ENCODE results near the gene GRM7.

GRM7 gene

GRCh38 chr3:7282988-7283387 lies 422.1 kb downstream of the GRM7 start:
- H3K4me2 ChIP-seq (ENCODE audit: low read length): no peak overlapping the region
- H3K4me1 ChIP-seq (ENCODE audit: low read length): no peaks in the 10 kb centered on the region
- TF ChIP-seq CTCF (IDR thresholded peaks at IDR 0.05; ENCODE audit: low read depth, low read length) (no peak), EZH2phosphoT487 (IDR thresholded peaks at IDR 0.05; ENCODE audit: low read depth) (no peak)
- no peaks in the 10 kb centered on the region for H3K9me3 ChIP-seq (ENCODE audit: insufficient read depth, low read length)
- no peak overlapping the region for H3K27ac ChIP-seq (ENCODE audit: low read length)
- no peaks in the 10 kb centered on the region for H3K27me3 ChIP-seq (ENCODE audit: low read depth, low read length)
- no peaks in the 10 kb centered on the region for H4K20me1 ChIP-seq (ENCODE audit: insufficient read depth, low read length)
- no peak overlapping the region for H3K9ac ChIP-seq (ENCODE audit: low read length)
- H2AFZ ChIP-seq (ENCODE audit: low read depth, low read length): no peak overlapping the region
- H3K79me2 ChIP-seq (ENCODE audit: low read length): no peaks in the 10 kb centered on the region
- H3K4me3 ChIP-seq (ENCODE audit: low read length): no peak overlapping the region
- H3K36me3 ChIP-seq (replicated peaks; ENCODE audit: low read depth, low read length): no peaks in the 10 kb centered on the region

DNA sequence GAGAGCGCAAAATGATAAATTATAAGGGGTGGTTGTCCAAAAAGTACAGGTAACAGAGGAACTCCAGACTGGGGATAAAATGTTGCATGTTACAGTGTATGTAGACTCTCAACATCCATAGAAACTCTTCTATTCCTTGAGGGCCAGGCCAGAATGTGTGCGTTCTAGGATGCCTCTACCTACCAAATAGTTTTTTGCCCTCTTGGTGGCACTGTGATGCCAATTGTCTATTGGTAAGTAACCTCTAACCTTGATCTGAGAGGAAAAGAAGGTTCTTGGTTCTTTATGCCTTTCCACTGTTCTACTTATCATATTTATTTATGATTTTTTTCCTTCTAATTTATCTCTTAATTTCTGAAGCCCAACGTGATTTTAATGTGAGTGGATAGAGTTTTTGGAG lies 424.6 kb downstream of the GRM7 start:
- no peaks in the 10 kb centered on the region for H3K4me1 ChIP-seq (ENCODE audit: low read length)
- no peak overlapping the region for H3K9ac ChIP-seq (ENCODE audit: low read length)
- no peaks in the 10 kb centered on the region for H4K20me1 ChIP-seq (ENCODE audit: insufficient read depth, low read length)
- H3K27ac ChIP-seq (ENCODE audit: low read length): no peak overlapping the region
- TF ChIP-seq CTCF (IDR thresholded peaks at IDR 0.05; ENCODE audit: low read depth, low read length) (peak; percentile 51), EZH2phosphoT487 (IDR thresholded peaks at IDR 0.05; ENCODE audit: low read depth) (no peak)
- no peak overlapping the region for H3K4me3 ChIP-seq (ENCODE audit: low read length)
- no peak overlapping the region for H2AFZ ChIP-seq (ENCODE audit: low read depth, low read length)
- H3K9me3 ChIP-seq (ENCODE audit: insufficient read depth, low read length): no peaks in the 10 kb centered on the region
- no peaks in the 10 kb centered on the region for H3K27me3 ChIP-seq (ENCODE audit: low read depth, low read length)
- H3K36me3 ChIP-seq (replicated peaks; ENCODE audit: low read depth, low read length): no peaks in the 10 kb centered on the region
- H3K79me2 ChIP-seq (ENCODE audit: low read length): no peaks in the 10 kb centered on the region
- H3K4me2 ChIP-seq (ENCODE audit: low read length): no peak overlapping the region

DNA sequence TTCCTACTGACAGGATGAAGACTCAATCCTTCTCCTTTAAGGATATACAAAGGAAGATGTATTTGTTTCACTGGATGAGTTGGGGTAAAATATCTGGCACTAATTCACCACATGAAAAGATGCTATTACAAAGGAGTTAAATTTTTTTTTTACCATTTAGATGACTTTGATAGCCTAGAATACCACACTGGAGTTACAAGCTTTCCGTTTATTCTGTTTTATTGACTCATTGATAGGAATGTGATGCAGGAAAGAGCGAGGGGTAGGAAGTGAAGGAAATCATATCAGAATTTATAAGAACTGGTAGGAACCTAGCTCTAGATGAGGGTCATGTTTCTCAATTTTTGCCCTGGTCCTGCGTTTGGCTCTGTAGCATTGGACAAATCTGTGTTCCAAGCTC lies 427.2 kb downstream of the GRM7 start:
- H3K79me2 ChIP-seq (ENCODE audit: low read length): no peaks in the 10 kb centered on the region
- H2AFZ ChIP-seq (ENCODE audit: low read depth, low read length): no peak overlapping the region
- no peak overlapping the region for H3K4me3 ChIP-seq (ENCODE audit: low read length)
- H3K4me1 ChIP-seq (ENCODE audit: low read length): no peaks in the 10 kb centered on the region
- no peaks in the 10 kb centered on the region for H4K20me1 ChIP-seq (ENCODE audit: insufficient read depth, low read length)
- H3K27me3 ChIP-seq (ENCODE audit: low read depth, low read length): no peaks in the 10 kb centered on the region
- TF ChIP-seq CTCF (IDR thresholded peaks at IDR 0.05; ENCODE audit: low read depth, low read length): no peak
- TF ChIP-seq EZH2phosphoT487 (IDR thresholded peaks at IDR 0.05; ENCODE audit: low read depth): no peak
- H3K9me3 ChIP-seq (ENCODE audit: insufficient read depth, low read length): no peaks in the 10 kb centered on the region
- no peaks in the 10 kb centered on the region for H3K36me3 ChIP-seq (replicated peaks; ENCODE audit: low read depth, low read length)
- H3K9ac ChIP-seq (ENCODE audit: low read length): no peak overlapping the region
- no peak overlapping the region for H3K27ac ChIP-seq (ENCODE audit: low read length)
- no peak overlapping the region for H3K4me2 ChIP-seq (ENCODE audit: low read length)

DNA sequence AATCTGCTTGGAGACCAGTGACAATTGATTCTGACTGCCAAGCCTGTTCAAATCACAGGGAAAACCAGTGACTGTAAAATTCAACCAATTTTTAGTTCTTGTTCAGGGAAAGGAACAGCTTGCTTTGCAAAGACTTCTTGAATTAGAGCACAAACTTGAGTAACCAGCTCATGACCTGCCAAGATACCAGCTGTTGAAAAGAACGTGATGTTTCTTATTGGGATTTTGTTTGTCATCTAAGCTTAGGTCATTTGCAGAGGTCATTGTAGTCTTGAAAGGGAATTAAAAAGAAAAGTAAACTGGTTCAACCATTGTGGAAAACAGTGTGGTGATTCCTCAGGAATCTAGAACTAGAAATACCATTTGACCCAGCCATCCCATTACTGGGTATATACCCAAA lies 428.2 kb downstream of the GRM7 start:
- no peaks in the 10 kb centered on the region for H3K27me3 ChIP-seq (ENCODE audit: low read depth, low read length)
- H3K9ac ChIP-seq (ENCODE audit: low read length): no peak overlapping the region
- H4K20me1 ChIP-seq (ENCODE audit: insufficient read depth, low read length): no peaks in the 10 kb centered on the region
- H3K27ac ChIP-seq (ENCODE audit: low read length): no peak overlapping the region
- no peak overlapping the region for H2AFZ ChIP-seq (ENCODE audit: low read depth, low read length)
- no peaks in the 10 kb centered on the region for H3K36me3 ChIP-seq (replicated peaks; ENCODE audit: low read depth, low read length)
- H3K4me3 ChIP-seq (ENCODE audit: low read length): no peak overlapping the region
- H3K9me3 ChIP-seq (ENCODE audit: insufficient read depth, low read length): no peaks in the 10 kb centered on the region
- no peaks in the 10 kb centered on the region for H3K4me1 ChIP-seq (ENCODE audit: low read length)
- TF ChIP-seq EZH2phosphoT487 (IDR thresholded peaks at IDR 0.05; ENCODE audit: low read depth): no peak
- TF ChIP-seq CTCF (IDR thresholded peaks at IDR 0.05; ENCODE audit: low read depth, low read length): no peak
- no peaks in the 10 kb centered on the region for H3K79me2 ChIP-seq (ENCODE audit: low read length)
- H3K4me2 ChIP-seq (ENCODE audit: low read length): no peak overlapping the region
